HEK293T (cell line): ENCODE data around the gene PRR3.

Source experiments
- CTCF ChIA-PET: fragments of 350-600 bp; formaldehyde crosslinking; extraction: SDS; loops from one replicate; lab custom pipeline; 2021; ENCODE audit warnings: antibody characterized with exemption, inconsistent platforms; lab: Yijun Ruan, JAX
- POLR2A ChIA-PET: fragments of 350-600 bp; formaldehyde crosslinking; extraction: SDS; loops from one replicate; lab custom pipeline; 2020; ENCODE audit warnings: antibody characterized with exemption, inconsistent platforms; lab: Yijun Ruan, JAX
- DNase-seq: peaks from one replicate; pipeline ENCODE4 v3.0.0; 2012; ENCODE audit warnings: mixed read lengths; ENCODE audit errors: extremely low spot score
- ARNT ChIP-seq: fragments of 450-650 bp; IDR thresholded peaks from 2 replicates; pipeline ENCODE4 v1.6.1; 2017; ENCODE audit warnings: mild to moderate bottlenecking
- BHLHE40 ChIP-seq: fragments of 450-650 bp; IDR thresholded peaks from 2 replicates; pipeline ENCODE4 v1.6.1; 2016; ENCODE audit warnings: mild to moderate bottlenecking, moderate library complexity, borderline replicate concordance
- CTBP1 ChIP-seq: fragments of 450-650 bp; IDR thresholded peaks from 2 replicates; pipeline ENCODE4 v1.6.1; 2016; ENCODE audit warnings: borderline replicate concordance
- ELF4 ChIP-seq: fragments of 450-650 bp; IDR thresholded peaks from 2 replicates; pipeline ENCODE4 v1.6.1; 2017; ENCODE audit warnings: antibody characterized with exemption
- FOXA1 ChIP-seq: fragments of 450-650 bp; IDR thresholded peaks from 2 replicates; pipeline ENCODE4 v1.6.1; 2016; ENCODE audit warnings: mild to moderate bottlenecking
- FOXK2 ChIP-seq: fragments of 450-650 bp; IDR thresholded peaks from 2 replicates; pipeline ENCODE4 v1.6.1; 2016; ENCODE audit warnings: mild to moderate bottlenecking
- FOXM1 ChIP-seq: fragments of 450-650 bp; IDR thresholded peaks from 2 replicates; pipeline ENCODE4 v1.6.1; 2017; ENCODE audit warnings: mild to moderate bottlenecking, borderline replicate concordance
- HDGF ChIP-seq: fragments of 450-650 bp; IDR thresholded peaks from 2 replicates; pipeline ENCODE4 v1.6.1; 2017; ENCODE audit warnings: antibody characterized with exemption, borderline replicate concordance
- L3MBTL2 ChIP-seq: fragments of 450-650 bp; conservative IDR thresholded peaks from 2 replicates; pipeline ENCODE4 v1.6.1; 2016; ENCODE audit warnings: mild to moderate bottlenecking
- LEF1 ChIP-seq: fragments of 450-650 bp; IDR thresholded peaks from 2 replicates; pipeline ENCODE4 v1.6.1; 2017; ENCODE audit warnings: mild to moderate bottlenecking, borderline replicate concordance
- NFRKB ChIP-seq: fragments of 450-650 bp; IDR thresholded peaks from 2 replicates; pipeline ENCODE4 v1.6.1; 2016; ENCODE audit warnings: mild to moderate bottlenecking, moderate library complexity
- PKNOX1 ChIP-seq: fragments of 450-650 bp; IDR thresholded peaks from 2 replicates; pipeline ENCODE4 v1.6.1; 2016
- SP1 ChIP-seq: fragments of 450-650 bp; IDR thresholded peaks from 2 replicates; pipeline ENCODE4 v1.6.1; 2017
- SUZ12 ChIP-seq: fragments of 450-650 bp; IDR thresholded peaks from 2 replicates; pipeline ENCODE4 v1.6.1; 2016; ENCODE audit warnings: mild to moderate bottlenecking
- TARDBP ChIP-seq: fragments of 450-650 bp; IDR thresholded peaks from 2 replicates; pipeline ENCODE4 v1.6.1; 2016
- ZNF384 ChIP-seq: fragments of 450-650 bp; IDR thresholded peaks from 2 replicates; pipeline ENCODE4 v1.6.1; 2016

The PRR3 gene

GRCh38 chr6:30542915-30543314, 14.2 kb upstream of the PRR3 start:
- ChIA-PET CTCF (interaction anchor here (0.5 to 1.3 kb wide), 5 partner anchors 10 to 142 kb away, joined by 3 to 5 read pairs (median 4); no protein-coding TSS in a partner anchor), POLR2A (interaction anchor here (0.6 to 3.0 kb wide), 2 partner anchors 13 to 70 kb away, joined by 3 to 17 read pairs; partner anchors contain the start of genes GNL1 and PRR3)
- DNase-seq: no peak
- no peak for TF ChIP-seq ZNF384
- TF ChIP-seq PKNOX1: no peak
- TF ChIP-seq L3MBTL2: no peak
- no peak for TF ChIP-seq ELF4
- no peak for TF ChIP-seq ARNT
- no peak for TF ChIP-seq NFRKB
- TF ChIP-seq FOXK2: no peak
- no peak for TF ChIP-seq BHLHE40
- no peak for TF ChIP-seq FOXM1
- TF ChIP-seq SUZ12: no peak

DNA sequence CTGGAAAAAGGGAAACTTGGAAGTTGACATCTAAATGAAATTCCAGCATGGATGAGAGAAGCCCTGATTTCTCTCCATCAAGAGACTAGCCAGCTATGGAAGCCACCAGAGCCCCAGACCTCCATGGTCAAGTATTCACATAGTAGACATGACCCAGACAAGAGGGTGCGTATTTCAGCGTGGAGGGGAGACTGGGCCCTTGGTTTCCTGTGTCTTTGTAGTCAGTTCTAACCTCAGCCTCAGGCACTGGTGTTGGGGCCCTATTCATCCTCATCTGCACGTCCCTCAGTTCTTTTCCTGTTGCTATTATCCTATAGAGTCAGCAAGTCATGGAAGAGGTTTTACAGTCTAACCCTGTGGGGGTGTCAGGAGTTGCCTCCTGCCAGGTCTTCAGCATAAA, 13.3 kb upstream of the PRR3 start:
- ChIA-PET CTCF (interaction anchor here (1.0 to 2.0 kb wide), 4 partner anchors 11 to 62 kb away, joined by 4 to 8 read pairs (median 6); no protein-coding TSS in a partner anchor), POLR2A (interaction anchor here (3.0 kb wide), 1 partner anchor 12 kb away, joined by 17 read pairs; the partner anchor contains the start of genes GNL1 and PRR3)
- TF ChIP-seq FOXM1 (no peak), BHLHE40 (no peak), L3MBTL2 (no peak), ELF4 (no peak), SP1 (no peak), FOXA1 (no peak), ARNT (no peak), SUZ12 (no peak), CTBP1 (no peak), LEF1 (no peak), ZNF384 (no peak), HDGF (no peak), PKNOX1 (no peak), FOXK2 (no peak)
- no peak for DNase-seq

GRCh38 chr6:30544666-30545272, 12.3 kb upstream of the PRR3 start:
- CTCF ChIA-PET: interaction anchor here (0.6 to 2.0 kb wide), 15 partner anchors 10 to 302 kb away, joined by 3 to 14 read pairs (median 5); no protein-coding TSS in a partner anchor
- peak; percentile 54 for DNase-seq
- POLR2A ChIA-PET: interaction anchor here (0.7 to 1.9 kb wide), 8 partner anchors 9 to 63 kb away, joined by 3 to 19 read pairs (median 4); partner anchors contain the start of genes ABCF1, GNL1 and PRR3
- TF ChIP-seq ARNT (no peak), FOXA1 (no peak), ELF4 (no peak), L3MBTL2 (no peak), ZNF384 (no peak), HDGF (no peak)

GRCh38 chr6:30547454-30547853, 9.6 kb upstream of the PRR3 start:
- POLR2A ChIA-PET: interaction anchor here (1.2 kb wide), 1 partner anchor 10 kb away, joined by 3 read pairs; no protein-coding TSS in a partner anchor
- no peak for DNase-seq
- CTCF ChIA-PET: no interaction called here
- TF ChIP-seq ELF4 (no peak), L3MBTL2 (no peak), ZNF384 (no peak), BHLHE40 (no peak), ARNT (no peak), PKNOX1 (no peak), SP1 (no peak), FOXM1 (no peak), LEF1 (no peak), HDGF (no peak), SUZ12 (no peak), NFRKB (no peak), TARDBP (no peak), CTBP1 (no peak), FOXA1 (no peak)

DNA sequence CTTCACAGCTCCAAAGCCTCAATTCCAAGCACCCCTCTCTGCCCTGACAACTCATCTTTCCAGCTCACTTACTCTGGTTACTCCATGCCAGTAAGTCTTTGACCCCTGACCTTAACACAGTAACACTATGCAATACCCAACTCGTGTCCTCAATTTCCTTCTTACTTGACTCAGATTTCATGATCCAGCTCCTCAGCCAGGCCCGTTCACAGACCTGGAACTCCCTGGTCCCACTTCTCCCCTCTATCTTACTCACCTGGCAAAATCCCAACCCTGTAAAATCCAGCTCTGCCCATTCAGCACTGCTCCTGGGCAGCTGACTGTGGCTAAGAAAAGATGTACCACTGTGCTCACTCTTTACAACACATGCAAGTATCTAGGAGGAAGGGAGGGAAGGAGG, 8.7 kb upstream of the PRR3 start:
- DNase-seq: no peak
- CTCF ChIA-PET: no interaction called here
- POLR2A ChIA-PET: no interaction called here
- TF ChIP-seq PKNOX1 (no peak), TARDBP (no peak), L3MBTL2 (no peak), LEF1 (no peak), ELF4 (no peak), BHLHE40 (no peak), ARNT (no peak), NFRKB (no peak), ZNF384 (no peak)
